ENCODE measurements around the gene PDZD8.

The PDZD8 gene, protein sequence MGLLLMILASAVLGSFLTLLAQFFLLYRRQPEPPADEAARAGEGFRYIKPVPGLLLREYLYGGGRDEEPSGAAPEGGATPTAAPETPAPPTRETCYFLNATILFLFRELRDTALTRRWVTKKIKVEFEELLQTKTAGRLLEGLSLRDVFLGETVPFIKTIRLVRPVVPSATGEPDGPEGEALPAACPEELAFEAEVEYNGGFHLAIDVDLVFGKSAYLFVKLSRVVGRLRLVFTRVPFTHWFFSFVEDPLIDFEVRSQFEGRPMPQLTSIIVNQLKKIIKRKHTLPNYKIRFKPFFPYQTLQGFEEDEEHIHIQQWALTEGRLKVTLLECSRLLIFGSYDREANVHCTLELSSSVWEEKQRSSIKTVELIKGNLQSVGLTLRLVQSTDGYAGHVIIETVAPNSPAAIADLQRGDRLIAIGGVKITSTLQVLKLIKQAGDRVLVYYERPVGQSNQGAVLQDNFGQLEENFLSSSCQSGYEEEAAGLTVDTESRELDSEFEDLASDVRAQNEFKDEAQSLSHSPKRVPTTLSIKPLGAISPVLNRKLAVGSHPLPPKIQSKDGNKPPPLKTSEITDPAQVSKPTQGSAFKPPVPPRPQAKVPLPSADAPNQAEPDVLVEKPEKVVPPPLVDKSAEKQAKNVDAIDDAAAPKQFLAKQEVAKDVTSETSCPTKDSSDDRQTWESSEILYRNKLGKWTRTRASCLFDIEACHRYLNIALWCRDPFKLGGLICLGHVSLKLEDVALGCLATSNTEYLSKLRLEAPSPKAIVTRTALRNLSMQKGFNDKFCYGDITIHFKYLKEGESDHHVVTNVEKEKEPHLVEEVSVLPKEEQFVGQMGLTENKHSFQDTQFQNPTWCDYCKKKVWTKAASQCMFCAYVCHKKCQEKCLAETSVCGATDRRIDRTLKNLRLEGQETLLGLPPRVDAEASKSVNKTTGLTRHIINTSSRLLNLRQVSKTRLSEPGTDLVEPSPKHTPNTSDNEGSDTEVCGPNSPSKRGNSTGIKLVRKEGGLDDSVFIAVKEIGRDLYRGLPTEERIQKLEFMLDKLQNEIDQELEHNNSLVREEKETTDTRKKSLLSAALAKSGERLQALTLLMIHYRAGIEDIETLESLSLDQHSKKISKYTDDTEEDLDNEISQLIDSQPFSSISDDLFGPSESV

DNA sequence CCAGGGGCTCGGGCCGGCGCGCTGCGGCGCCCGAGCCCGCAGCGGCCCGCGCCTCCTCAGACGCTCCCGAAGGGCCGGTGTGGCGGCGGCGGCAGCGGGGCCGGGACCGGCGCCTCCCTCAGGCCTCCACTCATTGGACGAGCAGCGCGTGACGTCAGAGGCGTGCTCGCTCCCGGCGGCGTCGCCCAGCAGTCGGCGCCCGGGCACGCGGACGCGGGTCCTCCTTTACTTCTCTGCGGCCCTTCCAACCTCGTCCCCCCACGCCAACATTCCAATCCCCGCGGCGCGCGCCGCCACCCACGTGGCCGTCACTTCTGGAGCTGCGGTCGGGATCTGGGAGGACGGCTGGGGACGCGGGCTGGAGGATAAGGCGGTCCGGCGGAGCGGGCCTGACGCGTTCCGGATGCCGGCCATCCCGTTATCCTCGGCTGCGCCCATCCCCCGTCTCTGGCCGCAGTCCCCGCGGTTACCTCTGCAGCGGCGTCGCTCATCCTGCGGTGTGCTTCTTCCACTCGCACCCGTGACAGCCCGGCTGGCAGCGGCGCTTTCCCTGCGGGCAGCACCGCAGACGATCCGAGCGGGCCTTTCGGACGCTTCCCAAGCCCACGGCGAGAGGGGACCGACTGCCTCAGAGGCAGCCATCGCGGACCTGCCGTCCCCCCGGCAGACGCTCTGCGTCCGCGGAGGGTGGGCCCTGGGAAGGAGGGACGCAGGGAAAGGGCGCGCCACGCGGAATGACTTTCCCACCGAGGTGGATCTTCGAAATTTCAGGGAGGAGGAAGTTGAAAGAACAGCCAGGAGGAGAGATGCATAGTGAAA is at the start of gene PDZD8:
PDZD8 (minus strand) TSS at position 81 of the 819 bp plus-strand sequence. CDS start 213 bp downstream, outside the sequence.
- FAIRE-seq (peak; percentile 16), DNase-seq (ENCODE audit: insufficient read length, low spot score) (peak; percentile 81)

DNA sequence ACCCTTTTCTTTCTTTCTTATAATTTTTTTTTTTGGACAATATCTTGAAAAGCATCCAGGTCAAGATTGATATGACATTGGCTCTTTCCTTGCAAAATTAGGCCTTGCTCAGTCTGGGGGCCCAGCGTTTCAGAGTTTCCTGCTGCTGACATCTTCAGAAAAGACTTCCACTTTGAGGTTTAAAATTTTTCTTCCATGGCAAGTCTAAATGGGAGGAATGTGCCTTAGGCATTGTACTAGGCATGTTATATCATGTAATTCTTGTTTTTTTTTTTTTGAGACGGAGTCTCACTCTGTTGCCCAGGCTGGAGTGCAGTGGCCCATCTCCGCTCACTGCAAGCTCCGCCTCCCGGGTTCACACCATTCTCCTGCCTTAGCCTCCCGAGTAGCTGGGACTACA is 48.9 kb upstream of the PDZD8 start:
- FAIRE-seq = no peak
- DNase-seq (ENCODE audit: insufficient read length, low spot score) = no peak

DNA sequence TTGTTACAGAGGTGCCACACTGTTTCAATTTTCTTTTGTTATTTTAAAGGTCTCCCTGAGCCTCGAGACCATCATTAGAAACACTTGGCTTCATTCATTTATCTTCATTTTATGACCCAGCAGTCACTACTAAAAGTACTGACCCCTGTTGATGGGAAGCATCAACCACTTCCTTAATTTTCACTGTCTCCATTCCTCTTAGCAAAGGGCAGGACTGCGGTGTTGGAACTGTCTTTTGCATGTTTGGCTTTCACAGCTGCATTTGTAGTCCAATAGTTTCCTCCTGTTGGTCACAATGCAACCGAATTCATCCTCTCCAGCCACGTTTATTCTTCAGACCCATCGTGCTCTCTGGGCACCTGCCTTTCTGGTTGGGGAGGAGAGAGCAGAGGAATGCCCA is 46.7 kb upstream of the PDZD8 start:
- DNase-seq (ENCODE audit: insufficient read length, low spot score) (no peak), FAIRE-seq (no peak)

DNA sequence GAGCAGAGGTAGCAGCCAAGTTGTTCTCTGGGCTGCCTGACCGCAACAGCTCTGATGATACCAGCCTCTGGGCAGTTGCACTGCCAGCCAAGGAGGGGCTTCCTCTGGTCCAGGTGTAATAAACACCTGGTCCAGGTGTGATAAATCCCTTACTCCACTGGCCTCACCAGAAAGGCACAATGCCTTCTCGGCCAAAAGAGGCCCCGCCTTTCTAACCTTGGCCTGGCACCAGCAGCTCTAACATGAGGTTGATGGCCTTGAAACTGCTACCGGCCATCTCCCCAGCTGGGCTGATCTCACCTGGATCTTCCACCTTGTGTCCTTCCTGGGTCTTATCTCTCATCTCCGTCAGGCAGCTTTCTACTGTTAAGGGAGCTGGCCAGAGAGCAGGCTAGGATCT is 45.5 kb upstream of the PDZD8 start:
- FAIRE-seq = no peak
- DNase-seq (ENCODE audit: insufficient read length, low spot score) = no peak

DNA sequence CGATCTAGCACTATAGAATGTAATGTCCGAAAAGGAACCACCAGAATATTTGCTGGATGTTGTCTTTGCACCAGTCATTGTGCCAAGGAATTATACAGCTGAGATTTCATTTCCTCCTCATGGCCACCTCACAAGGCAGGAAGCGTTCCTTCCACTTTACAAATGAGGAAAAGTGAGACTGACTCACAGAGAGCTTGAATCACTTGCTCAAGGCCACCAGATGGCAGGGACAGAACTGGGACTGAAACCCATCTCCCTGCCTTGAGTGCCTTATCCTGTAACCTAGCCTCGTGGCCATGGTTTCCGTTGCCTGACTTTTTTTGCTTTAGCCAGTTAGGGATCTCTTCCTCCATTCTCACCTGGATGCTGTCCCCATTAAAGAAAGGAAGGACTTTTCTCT is 44.7 kb upstream of the PDZD8 start:
- DNase-seq (ENCODE audit: insufficient read length, low spot score) (no peak), FAIRE-seq (no peak)

DNA sequence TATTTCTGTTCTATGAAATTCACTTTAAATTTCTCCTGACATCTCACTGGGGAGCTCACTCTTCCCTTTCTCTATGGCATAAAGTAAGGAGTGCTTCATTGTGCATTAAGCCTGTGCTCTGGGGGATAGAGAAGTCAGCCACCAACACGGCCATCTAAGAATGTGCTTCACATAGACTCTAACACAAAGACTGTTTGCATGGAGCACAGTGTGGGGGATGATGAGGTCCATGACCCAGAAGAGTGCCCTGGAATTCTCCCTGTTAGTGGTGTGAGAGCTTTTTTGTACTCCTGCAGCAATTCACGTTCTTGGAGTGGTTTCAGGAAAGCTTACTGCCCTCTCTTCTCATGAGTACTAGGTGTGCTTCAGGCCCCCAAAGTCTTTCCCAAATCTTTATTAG is 43.9 kb upstream of the PDZD8 start:
- no peak for DNase-seq (ENCODE audit: insufficient read length, low spot score)
- no peak for FAIRE-seq

DNA sequence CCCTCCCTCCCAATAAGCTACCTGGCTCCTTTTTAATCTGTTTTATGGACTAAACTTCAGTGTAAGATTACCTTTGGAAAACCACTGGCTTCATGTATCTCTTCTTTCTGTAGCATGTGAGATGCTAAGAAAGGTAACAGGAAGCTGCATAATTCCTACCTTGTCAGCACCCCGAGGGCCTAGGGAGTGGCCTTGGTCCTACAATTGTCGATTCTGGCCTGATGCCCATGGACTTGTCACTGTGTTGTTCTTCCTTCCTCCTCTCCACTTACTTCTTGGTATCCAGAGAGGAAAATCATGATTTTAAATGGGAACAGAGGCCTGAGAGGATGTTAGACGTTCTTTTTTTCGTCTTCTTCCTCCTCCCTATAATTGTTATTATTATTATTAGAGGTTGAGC is 42.9 kb upstream of the PDZD8 start:
- DNase-seq (ENCODE audit: insufficient read length, low spot score) (no peak), FAIRE-seq (no peak)

DNA sequence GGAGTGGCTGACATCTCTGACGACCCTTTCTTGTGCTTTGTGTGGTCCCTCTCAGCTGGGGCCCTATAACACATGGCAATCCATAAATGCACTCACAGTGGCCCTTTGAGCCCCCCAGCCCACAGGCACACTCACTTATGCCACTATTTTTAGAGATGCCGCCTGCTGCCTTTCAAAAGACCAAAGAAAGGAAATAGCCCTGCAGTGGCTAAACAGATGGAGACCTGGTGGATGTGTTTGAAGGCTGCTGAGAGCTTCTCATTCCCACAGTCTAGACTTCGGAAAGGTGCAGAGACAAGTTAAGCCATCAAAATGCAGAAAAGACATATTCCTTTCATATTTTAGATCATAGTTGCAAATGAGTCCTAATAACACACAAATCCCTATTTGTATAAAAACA is 42.0 kb upstream of the PDZD8 start:
- no peak for FAIRE-seq
- no peak for DNase-seq (ENCODE audit: insufficient read length, low spot score)

DNA sequence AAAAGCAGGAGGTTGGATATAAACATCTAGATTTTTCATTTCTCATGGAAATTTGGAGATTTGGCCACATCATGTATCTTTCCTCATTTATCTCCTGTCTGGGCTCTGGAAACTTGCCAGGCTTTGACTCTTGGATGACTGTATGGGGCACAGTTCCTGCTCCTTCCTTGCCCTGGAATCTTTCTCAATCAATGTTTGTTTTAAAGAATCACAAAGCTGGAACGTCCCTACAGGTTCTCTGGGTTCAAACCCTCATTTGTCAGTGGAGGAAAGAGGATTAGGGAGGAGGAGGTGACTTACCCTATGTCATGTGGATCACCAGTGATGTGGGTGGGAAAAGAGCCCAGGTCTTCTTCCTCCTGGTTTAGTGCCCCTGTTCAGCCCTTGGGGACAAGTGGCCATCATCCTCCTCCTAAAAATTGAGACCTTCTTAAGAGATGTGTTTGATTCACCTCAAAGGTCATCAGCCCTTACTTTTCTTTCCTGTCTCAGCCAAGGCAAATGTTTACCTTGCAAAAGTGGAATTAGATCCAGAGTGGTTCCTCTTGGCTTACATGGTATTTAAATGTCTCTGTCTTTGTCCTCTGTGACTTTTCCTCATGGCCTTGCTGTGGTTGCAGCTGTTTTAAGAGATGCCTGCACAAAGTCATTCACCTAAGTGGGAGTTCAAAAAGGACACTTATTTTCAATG is 38.8 kb upstream of the PDZD8 start:
- FAIRE-seq = no peak
- no peak for DNase-seq (ENCODE audit: insufficient read length, low spot score)

DNA sequence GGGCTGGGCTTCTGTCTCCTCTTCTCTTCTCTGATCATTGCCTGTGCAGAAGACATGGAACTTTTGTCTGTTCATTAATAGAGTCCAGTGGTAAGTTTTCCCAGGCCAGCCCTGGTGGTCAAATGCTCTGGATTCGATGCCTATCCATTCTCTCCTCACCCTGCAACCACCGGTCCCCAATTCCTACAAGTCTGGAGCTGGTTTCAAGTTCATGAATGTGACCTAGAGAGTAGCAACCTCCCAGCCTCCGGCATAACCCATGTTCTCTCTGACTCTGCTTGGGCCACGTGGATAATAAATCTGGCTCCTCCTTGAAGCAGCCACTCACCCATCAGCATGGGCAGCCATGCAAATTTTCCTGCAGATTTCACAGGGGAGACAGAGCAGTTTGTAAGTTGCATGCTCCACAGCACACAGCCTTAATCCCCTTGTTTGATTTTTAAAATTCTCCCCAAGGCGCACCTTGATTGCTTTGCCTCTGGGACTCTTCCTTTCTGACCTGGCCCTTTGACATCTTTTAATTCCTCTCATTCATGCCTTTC is 37.3 kb upstream of the PDZD8 start:
- no peak for DNase-seq (ENCODE audit: insufficient read length, low spot score)
- no peak for FAIRE-seq

DNA sequence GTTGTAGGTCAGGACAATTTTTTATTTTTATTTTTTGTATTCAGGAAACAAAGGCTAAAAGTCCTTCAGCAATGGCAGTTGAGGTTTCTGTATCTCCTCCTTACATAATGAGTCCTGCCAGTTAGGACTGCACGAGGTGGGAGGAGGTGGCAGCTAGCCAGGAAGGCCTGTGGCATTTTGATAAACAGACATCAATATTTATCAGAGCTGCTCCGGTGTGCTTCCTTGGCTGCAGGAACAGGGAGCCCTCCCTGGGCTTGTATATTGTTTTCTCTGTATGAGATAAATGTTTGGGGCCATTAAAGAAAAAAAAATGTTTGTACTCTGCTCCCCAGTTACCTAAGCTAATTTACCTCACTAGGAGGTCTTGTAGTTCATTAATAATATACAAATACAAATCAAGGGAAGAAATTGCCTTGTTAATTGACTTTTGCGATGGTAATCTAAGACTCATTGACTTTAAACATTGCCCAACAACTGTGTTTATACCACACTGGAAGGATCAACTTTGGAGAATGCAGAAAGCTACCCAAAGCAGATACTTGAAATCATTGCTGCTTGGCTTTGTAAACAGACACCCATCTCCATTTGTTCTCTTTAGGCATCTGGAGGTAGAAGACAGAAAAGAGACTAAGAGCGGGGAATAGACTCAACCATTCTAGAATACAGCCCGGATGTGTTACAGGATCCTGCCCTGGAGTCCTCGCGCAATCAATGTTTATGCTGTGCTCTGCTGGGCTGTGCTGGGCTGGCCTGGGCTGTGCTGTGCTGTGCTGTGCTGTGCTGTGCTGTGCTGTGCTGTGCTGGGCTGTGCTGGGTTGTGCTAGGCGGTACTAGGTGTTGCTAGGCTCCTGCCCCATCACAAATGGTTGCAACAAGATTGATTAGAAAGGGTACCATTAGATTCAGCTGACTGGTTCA is 36.5 kb upstream of the PDZD8 start:
- no peak for FAIRE-seq
- DNase-seq (ENCODE audit: insufficient read length, low spot score) = no peak

DNA sequence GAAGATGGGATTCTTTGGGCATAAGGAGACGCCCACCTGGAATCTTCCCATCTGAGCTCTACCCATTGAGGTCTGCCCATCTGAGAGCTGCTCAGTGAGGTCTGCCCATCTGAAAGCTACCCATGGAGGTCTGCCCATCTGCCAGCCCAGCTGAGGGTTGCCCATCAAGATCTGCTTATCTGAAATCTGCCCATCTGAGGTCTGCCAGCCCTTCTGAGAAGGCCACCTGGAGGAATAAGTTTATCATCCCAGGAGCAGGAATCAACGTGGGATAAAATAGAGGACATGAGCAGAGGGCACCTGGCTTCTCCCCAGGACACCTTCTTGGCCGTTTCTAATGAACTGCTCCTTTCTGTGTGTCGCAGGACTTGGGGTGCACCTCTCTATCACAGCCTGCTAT is 35.3 kb upstream of the PDZD8 start:
- FAIRE-seq (no peak), DNase-seq (ENCODE audit: insufficient read length, low spot score) (no peak)

DNA sequence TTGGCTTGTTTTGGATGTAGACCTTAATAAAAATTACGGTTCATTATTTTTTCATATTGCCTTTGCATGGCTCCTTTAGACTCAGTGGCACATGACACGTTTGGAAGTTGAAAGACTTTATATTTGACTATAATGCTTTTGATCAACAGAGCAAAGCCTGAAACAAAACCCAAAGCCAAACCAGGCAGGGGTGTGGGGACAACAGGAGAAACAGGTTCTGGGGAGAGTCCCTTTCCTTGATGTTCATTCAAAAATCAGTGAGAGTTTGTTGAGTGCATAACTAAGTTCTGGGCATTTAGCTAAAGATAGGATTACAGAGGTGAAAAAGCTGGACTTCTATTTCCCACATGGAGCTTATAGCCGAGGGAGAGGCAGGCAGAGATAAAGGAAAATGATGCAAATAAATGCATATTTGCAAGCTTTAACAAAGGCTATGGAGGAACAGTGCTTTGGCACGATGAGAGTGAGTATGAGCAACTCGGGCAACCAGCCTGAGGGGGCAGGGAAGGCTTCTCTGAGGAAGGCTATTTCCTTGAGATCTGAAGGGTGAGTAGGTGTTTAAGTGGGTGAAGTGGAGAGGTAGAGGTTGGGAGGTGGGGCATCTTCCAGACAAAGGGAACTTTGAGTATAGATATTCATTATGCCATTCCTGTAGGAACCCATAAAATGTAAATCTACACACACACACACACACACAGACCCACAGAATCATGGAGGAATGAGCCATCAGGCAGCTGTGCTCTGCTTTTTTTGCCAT is 34.5 kb upstream of the PDZD8 start:
- DNase-seq (ENCODE audit: insufficient read length, low spot score) (no peak), FAIRE-seq (no peak)

DNA sequence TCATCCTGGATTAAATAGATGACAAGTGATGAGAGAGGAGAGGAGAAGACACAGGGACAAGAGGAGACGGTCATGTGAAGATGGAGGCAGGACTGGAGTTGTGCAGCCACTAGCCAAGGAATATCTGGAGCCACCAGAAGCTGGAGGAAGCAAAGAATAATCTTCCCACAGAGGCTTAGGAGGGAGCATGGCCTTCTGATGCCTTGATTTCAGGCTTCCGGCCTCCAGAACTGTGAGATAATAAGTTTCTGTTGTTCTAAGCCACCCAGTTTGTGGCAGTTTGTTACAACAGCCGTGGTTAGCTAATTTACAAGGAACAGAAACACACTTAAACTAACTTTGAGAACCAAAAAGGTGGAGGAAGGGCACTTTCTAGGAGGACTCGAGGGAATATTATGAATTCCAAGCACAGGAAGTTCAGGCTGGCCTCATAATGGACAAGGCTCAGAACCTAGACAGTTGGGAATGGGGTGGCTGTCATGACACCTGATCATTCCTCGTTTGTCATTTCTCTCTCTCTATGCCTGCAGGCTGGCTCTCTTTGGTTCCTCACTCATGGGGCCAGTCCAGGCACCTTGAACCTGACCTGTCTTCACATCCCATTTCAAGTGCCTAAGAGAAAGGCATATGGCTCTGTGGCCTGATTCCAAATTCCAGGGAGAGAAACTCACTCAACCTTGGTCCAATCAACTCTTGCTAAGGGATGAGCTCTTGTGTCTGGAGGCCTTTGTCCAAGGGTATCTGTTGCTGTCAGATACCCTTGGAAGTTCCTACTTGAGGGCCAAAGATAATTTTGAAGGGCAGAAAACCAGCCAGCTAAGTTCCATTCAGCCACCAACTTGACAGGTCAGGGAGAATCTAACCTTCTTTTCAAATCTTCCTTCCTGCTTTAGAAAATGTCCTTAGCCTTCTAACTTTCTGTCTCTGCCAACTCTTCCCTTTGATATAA is 33.5 kb upstream of the PDZD8 start:
- FAIRE-seq (no peak), DNase-seq (ENCODE audit: insufficient read length, low spot score) (no peak)

DNA sequence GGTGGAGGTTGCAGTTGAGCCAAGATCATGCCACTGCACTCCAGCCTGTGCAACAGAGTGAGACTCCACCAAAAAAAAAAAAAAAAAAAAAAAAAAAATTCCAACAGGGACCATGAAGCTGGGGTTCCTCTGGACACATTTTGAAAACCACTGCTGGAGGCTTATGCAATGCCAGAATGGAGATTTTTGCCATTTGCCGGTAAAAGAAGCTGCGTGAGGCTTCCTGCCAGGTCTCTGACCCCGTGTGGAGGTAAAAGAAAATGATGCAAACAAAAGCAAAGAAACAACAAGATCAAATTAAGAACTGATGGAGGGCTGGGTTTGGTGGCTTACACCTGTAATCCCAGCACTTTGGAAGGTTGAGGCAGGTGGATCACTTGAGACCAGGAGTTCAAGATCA is 30.5 kb upstream of the PDZD8 start:
- FAIRE-seq (no peak), DNase-seq (ENCODE audit: insufficient read length, low spot score) (no peak)

DNA sequence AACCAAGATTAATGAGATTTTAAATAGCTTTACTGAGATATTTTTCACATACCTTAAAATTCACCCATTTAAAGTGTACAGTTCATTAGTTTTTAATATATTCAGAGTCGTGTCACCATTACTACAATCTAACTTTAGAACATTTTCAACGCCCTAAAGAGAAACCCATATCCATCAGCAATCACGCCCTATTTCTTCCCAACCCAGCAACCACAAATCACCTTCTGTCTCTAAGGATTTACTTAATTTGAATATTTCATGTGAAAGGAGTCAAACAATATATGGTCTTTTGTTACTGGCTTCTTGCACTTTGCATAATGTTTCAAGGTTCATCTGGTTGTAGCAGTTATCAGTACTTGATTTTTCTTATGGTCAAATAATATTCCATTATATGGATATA is 25.1 kb upstream of the PDZD8 start:
- FAIRE-seq = no peak
- DNase-seq (ENCODE audit: insufficient read length, low spot score) = no peak
